ENCODE measurements around the gene PGM2L1. TPM values are rescaled to one million over a fixed set of nuclear protein-coding genes. Genes with fewer than 3 reads are reported as not detected.

The PGM2L1 gene
- total and polyA plus RNA-seq, 2 of the 4 experiments (the other 2 are of a cell fraction) = 0.72 to 1.8 TPM

DNA sequence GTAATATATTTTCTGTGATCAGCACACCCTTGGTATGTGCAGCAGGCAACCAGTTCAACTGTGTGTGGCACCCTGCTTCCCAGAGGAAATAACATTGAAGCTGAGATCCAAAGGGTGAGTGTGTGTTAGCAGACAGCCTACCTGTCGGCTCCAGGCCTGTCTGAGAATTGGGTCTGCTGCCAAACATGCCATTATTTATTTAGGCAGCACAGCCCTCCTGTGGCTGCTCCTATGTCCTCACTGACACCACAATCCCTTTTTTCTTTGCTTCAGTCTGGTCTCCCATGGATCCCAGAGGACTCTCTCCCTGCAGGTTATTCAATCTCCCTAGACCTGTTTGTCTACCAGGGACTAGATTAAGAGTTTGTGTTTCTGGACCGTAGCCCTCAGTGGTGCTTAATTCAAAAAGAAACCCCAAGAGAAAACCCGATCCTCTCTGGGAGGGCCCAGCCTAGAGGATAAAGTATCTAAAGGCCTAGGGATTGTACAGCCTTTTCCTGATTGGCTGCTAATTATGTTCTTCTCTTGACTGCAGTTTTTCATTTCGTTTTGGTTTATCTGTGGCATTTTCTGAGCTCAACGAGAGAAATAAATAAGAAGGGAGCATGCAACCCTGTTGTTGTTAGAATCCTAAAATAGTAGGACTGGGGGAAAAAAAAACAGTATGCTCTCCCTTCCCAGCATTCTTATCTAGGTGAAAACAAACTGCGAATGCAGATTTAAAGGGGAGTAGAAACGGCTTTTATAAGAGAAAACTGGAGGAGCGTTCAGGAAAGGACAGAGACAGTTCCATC is 45.0 kb upstream of the PGM2L1 start:
- H3K4me2 ChIP-seq (ENCODE audit: low read depth, low read length) = peak overlapping the region; percentile 52; the same call in 1 of the 2 replicates

More for the DNA sequence above, 45.0 kb upstream of the PGM2L1 start:
- H3K9me1 ChIP-seq (ENCODE audit: insufficient read depth, low read length) = no peaks in the 10 kb centered on the region
- peaks cover 4% of the 10 kb centered on the region for H3K4me1 ChIP-seq (ENCODE audit: control insufficient read depth, insufficient read depth, low read length)
- peak; percentile 76 for ATAC-seq (ENCODE audit: low read depth)
- BruUV-seq (replicated peaks) = no TSS peak
- peak; percentile 11 for DNase-seq
- no peak overlapping the region for H3K4ac ChIP-seq (ENCODE audit: low read depth, low read length)
- H4K5ac ChIP-seq (ENCODE audit: low read depth, low read length) = no peak overlapping the region
- H2AK9ac ChIP-seq (replicated peaks; ENCODE audit: low read depth, low read length, poor library complexity) = no peak overlapping the region
- no peak overlapping the region for H2BK5ac ChIP-seq (ENCODE audit: low read depth, low read length, poor library complexity, severe bottlenecking)
- ChIA-PET CTCF (interaction anchor here (0.6 to 1.0 kb wide), 2 partner anchors 128 to 190 kb away, joined by 3 to 4 read pairs; no protein-coding TSS in a partner anchor), POLR2A (ENCODE audit: unreplicated experiment) (no interaction called here)
- WGBS, 2 experiments (ENCODE audit: extremely low coverage in 2 of 2, insufficient read length in 1 of 2) = no CpG with 5 or more reads among the region's 8 CpGs
- no peak overlapping the region for H3K4me3 ChIP-seq (ENCODE audit: insufficient read depth, low read depth, low read length)
- H2BK120ac ChIP-seq (ENCODE audit: low read depth, low read length) = no peak overlapping the region
- in situ Hi-C loops (cut with MboI; ENCODE audit: low sequenced_read_pairs) (loop anchor here (10.0 kb wide), 1 partner anchor 478 kb away; no protein-coding TSS in a partner anchor), dilution Hi-C loops (cut with HindIII; ENCODE audit: low sequenced_read_pairs, unreplicated experiment) (no loop called here), intact Hi-C loops (cut with micrococcal nuclease) (loop anchor here (10.0 kb wide), 1 partner anchor 118 kb away; no protein-coding TSS in a partner anchor)
- no peak overlapping the region for H3K23ac ChIP-seq (ENCODE audit: low read depth, low read length)
- no peak overlapping the region for H2BK15ac ChIP-seq (ENCODE audit: low read depth, low read length)
- no peaks in the 10 kb centered on the region for H3K9me3 ChIP-seq (ENCODE audit: control insufficient read depth, insufficient read depth, low read length)
- TF ChIP-seq SMC3 (IDR thresholded peaks at IDR 0.05; ENCODE audit: low read depth, low read length) = 0 out of 2 replicates have a peak, but pooled peaks have one; percentile 10
- TF ChIP-seq, protein P1, sequence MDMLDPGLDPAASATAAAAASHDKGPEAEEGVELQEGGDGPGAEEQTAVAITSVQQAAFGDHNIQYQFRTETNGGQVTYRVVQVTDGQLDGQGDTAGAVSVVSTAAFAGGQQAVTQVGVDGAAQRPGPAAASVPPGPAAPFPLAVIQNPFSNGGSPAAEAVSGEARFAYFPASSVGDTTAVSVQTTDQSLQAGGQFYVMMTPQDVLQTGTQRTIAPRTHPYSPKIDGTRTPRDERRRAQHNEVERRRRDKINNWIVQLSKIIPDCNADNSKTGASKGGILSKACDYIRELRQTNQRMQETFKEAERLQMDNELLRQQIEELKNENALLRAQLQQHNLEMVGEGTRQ (IDR thresholded peaks at IDR 0.05; ENCODE audit: low read depth, low read length) = no peak
- H2AFZ ChIP-seq (replicated peaks; ENCODE audit: low read length, poor library complexity) = no peak overlapping the region
- no peak overlapping the region for H3K27ac ChIP-seq (ENCODE audit: insufficient read depth, low read length)
- H3K56ac ChIP-seq (ENCODE audit: extremely low read depth, insufficient read depth, low read length) = no peak overlapping the region
- no peak overlapping the region for H4K91ac ChIP-seq (ENCODE audit: insufficient read depth, low read depth, low read length)
- no peaks in the 10 kb centered on the region for H3K79me1 ChIP-seq (ENCODE audit: low read depth in 1 of 2, low read length in 2 of 2)
- no peak overlapping the region for H2BK20ac ChIP-seq (ENCODE audit: low read depth, low read length)
- H3K18ac ChIP-seq (ENCODE audit: low read depth, low read length) = no peak overlapping the region; the same call in 1 of the 2 replicates
- H3K27me3 ChIP-seq (ENCODE audit: control insufficient read depth, insufficient read depth, low read length) = no peaks in the 10 kb centered on the region; the same call in 1 of the 2 replicates
- H4K8ac ChIP-seq (ENCODE audit: low read depth in 2 of 2, low read length in 2 of 2) = no peak overlapping the region
- no peaks in the 10 kb centered on the region for H3K36me3 ChIP-seq (ENCODE audit: control insufficient read depth, insufficient read depth, low read length)
- no peak overlapping the region for H3K14ac ChIP-seq (replicated peaks; ENCODE audit: low read depth, low read length)
- H2AK5ac ChIP-seq (ENCODE audit: low read depth, low read length) = no peak overlapping the region
- H4K20me1 ChIP-seq (ENCODE audit: insufficient read depth, low read length) = no peaks in the 10 kb centered on the region
- H3K9ac ChIP-seq (ENCODE audit: low read depth, low read length) = no peak overlapping the region
